ENCODE results near the gene CD164.

DNA sequence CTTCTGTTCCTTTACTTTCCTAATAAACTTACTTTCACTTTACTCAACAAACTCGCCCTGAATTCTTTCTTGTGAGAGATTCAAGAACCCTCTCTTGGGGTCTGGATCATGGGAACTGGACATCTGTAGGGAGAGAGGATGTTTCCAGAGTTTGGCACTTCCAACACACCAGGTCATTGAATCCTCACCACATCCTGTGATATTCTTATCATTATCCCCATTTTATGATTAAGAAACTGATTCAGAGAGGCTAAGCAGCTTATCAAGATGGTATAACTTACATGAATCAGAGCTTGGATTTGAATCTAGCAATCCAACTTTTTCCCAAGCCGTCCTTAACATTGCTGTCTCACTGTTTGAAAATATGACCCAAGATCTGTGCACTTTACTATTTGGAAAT, 42.7 kb upstream of the CD164 start:
- TF ChIP-seq, protein P1, sequence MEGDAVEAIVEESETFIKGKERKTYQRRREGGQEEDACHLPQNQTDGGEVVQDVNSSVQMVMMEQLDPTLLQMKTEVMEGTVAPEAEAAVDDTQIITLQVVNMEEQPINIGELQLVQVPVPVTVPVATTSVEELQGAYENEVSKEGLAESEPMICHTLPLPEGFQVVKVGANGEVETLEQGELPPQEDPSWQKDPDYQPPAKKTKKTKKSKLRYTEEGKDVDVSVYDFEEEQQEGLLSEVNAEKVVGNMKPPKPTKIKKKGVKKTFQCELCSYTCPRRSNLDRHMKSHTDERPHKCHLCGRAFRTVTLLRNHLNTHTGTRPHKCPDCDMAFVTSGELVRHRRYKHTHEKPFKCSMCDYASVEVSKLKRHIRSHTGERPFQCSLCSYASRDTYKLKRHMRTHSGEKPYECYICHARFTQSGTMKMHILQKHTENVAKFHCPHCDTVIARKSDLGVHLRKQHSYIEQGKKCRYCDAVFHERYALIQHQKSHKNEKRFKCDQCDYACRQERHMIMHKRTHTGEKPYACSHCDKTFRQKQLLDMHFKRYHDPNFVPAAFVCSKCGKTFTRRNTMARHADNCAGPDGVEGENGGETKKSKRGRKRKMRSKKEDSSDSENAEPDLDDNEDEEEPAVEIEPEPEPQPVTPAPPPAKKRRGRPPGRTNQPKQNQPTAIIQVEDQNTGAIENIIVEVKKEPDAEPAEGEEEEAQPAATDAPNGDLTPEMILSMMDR (IDR thresholded peaks at IDR 0.05) = no peak
- no peak for TF ChIP-seq POLR2A (IDR thresholded peaks at IDR 0.05)
